Measurements from ENCODE around the gene PLCB2.
A peak's percentile ranks its signal among the peaks of the same experiment; 100 is the strongest.

The PLCB2 gene

GRCh38 chr15:40344217-40344616, 36.5 kb upstream of the PLCB2 start:
- DNase-seq (ENCODE audit: low read depth, low spot score): no peak
- no peak for TF ChIP-seq POLR2AphosphoS5 (IDR thresholded peaks at IDR 0.05; ENCODE audit: borderline replicate concordance, low read depth, low read length)
- no peak for TF ChIP-seq FOXP2 (optimal IDR thresholded peaks at IDR 0.05; ENCODE audit: control extremely low read depth, extremely low read length, insufficient read depth)
- no peak for TF ChIP-seq EZH2 (IDR thresholded peaks at IDR 0.05)
- H3K27ac ChIP-seq: no peak overlapping the region
- H3K9ac ChIP-seq (ENCODE audit: insufficient read length): no peak overlapping the region
- H3K36me3 ChIP-seq (ENCODE audit: insufficient read depth, low read length): no peaks in the 10 kb centered on the region
- H3K4me3 ChIP-seq: no peak overlapping the region
- H3K9me3 ChIP-seq (ENCODE audit: low read depth, low read length): no peaks in the 10 kb centered on the region

GRCh38 chr15:40343512-40343911, 35.8 kb upstream of the PLCB2 start:
- Histone ChIP-seq H3K36me3 (ENCODE audit: insufficient read depth, low read length) (no peaks in the 10 kb centered on the region), H3K4me3 (no peak overlapping the region), H3K9ac (ENCODE audit: insufficient read length) (peak overlapping the region; percentile 26), H3K9me3 (ENCODE audit: low read depth, low read length) (no peaks in the 10 kb centered on the region), H3K27ac (no peak overlapping the region)
- no peak for DNase-seq (ENCODE audit: low read depth, low spot score)
- TF ChIP-seq POLR2AphosphoS5 (IDR thresholded peaks at IDR 0.05; ENCODE audit: borderline replicate concordance, low read depth, low read length) (no peak), FOXP2 (optimal IDR thresholded peaks at IDR 0.05; ENCODE audit: control extremely low read depth, extremely low read length, insufficient read depth) (no peak), EZH2 (IDR thresholded peaks at IDR 0.05) (no peak)

- Histone ChIP-seq H3K9me3 (ENCODE audit: low read depth, low read length) (no peaks in the 10 kb centered on the region), H3K4me3 (no peak overlapping the region), H3K9ac (ENCODE audit: insufficient read length) (no peak overlapping the region), H3K36me3 (ENCODE audit: insufficient read depth, low read length) (no peaks in the 10 kb centered on the region), H3K27ac (peak overlapping the region; percentile 68)
- TF ChIP-seq EZH2 (IDR thresholded peaks at IDR 0.05) (no peak), POLR2AphosphoS5 (IDR thresholded peaks at IDR 0.05; ENCODE audit: borderline replicate concordance, low read depth, low read length) (no peak), FOXP2 (optimal IDR thresholded peaks at IDR 0.05; ENCODE audit: control extremely low read depth, extremely low read length, insufficient read depth) (no peak)
- no peak for DNase-seq (ENCODE audit: low read depth, low spot score)
Observed at GRCh38 chr15:40342416-40343320, 34.9 kb upstream of the PLCB2 start.

- peak within 1 kb of the TSS; percentile 95 for H3K27ac ChIP-seq
- no peak for DNase-seq (ENCODE audit: low read depth, low spot score)
- H3K9ac ChIP-seq (ENCODE audit: insufficient read length): peak within 1 kb of the TSS; percentile 81
Observed at GRCh38 chr15:40340740-40341400, 33.1 kb upstream of the PLCB2 start, which contains the start of gene CCDC9B. Gene CCDC9B (minus strand): TSS chr15:40340939. CDS start chr15:40340819, 120 bp downstream.

GRCh38 chr15:40340038-40340739, 32.5 kb upstream of the PLCB2 start:
- Histone ChIP-seq H3K9ac (ENCODE audit: insufficient read length) (peak overlapping the region; percentile 81), H3K36me3 (ENCODE audit: insufficient read depth, low read length) (no peaks in the 10 kb centered on the region), H3K4me3 (peak overlapping the region; percentile 72), H3K27ac (peak overlapping the region; percentile 95), H3K9me3 (ENCODE audit: low read depth, low read length) (no peaks in the 10 kb centered on the region)
- TF ChIP-seq FOXP2 (optimal IDR thresholded peaks at IDR 0.05; ENCODE audit: control extremely low read depth, extremely low read length, insufficient read depth): no peak
- TF ChIP-seq POLR2AphosphoS5 (IDR thresholded peaks at IDR 0.05; ENCODE audit: borderline replicate concordance, low read depth, low read length): no peak
- no peak for DNase-seq (ENCODE audit: low read depth, low spot score)

More at GRCh38 chr15:40340740-40341400, 33.1 kb upstream of the PLCB2 start, which contains the start of gene CCDC9B:
- no peaks in the 10 kb centered on the region for H3K36me3 ChIP-seq (ENCODE audit: insufficient read depth, low read length)
- peak; percentile 44; the same call in 1 of the 2 replicates for TF ChIP-seq POLR2AphosphoS5 (IDR thresholded peaks at IDR 0.05; ENCODE audit: borderline replicate concordance, low read depth, low read length)
- no peak for TF ChIP-seq EZH2 (IDR thresholded peaks at IDR 0.05)
- H3K9me3 ChIP-seq (ENCODE audit: low read depth, low read length): no peaks in the 10 kb centered on the region
- peak within 1 kb of the TSS; percentile 72 for H3K4me3 ChIP-seq

GRCh38 chr15:40339621-40339945, 31.8 kb upstream of the PLCB2 start:
- Histone ChIP-seq H3K9ac (ENCODE audit: insufficient read length) (peak overlapping the region; percentile 81), H3K9me3 (ENCODE audit: low read depth, low read length) (no peaks in the 10 kb centered on the region), H3K27ac (peak overlapping the region; percentile 95), H3K36me3 (ENCODE audit: insufficient read depth, low read length) (no peaks in the 10 kb centered on the region), H3K4me3 (peak overlapping the region; percentile 72)
- no peak for TF ChIP-seq POLR2AphosphoS5 (IDR thresholded peaks at IDR 0.05; ENCODE audit: borderline replicate concordance, low read depth, low read length)
- no peak for TF ChIP-seq FOXP2 (optimal IDR thresholded peaks at IDR 0.05; ENCODE audit: control extremely low read depth, extremely low read length, insufficient read depth)
- TF ChIP-seq EZH2 (IDR thresholded peaks at IDR 0.05): no peak
- no peak for DNase-seq (ENCODE audit: low read depth, low spot score)

GRCh38 chr15:40338921-40339620, 31.3 kb upstream of the PLCB2 start:
- H3K36me3 ChIP-seq (ENCODE audit: insufficient read depth, low read length): no peaks in the 10 kb centered on the region
- no peaks in the 10 kb centered on the region for H3K9me3 ChIP-seq (ENCODE audit: low read depth, low read length)
- DNase-seq (ENCODE audit: low read depth, low spot score): no peak
- TF ChIP-seq EZH2 (IDR thresholded peaks at IDR 0.05) (no peak), POLR2AphosphoS5 (IDR thresholded peaks at IDR 0.05; ENCODE audit: borderline replicate concordance, low read depth, low read length) (no peak), FOXP2 (optimal IDR thresholded peaks at IDR 0.05; ENCODE audit: control extremely low read depth, extremely low read length, insufficient read depth) (no peak)
- H3K4me3 ChIP-seq: no peak overlapping the region
- peak overlapping the region; percentile 95; the same call in 1 of the 2 replicates for H3K27ac ChIP-seq
- H3K9ac ChIP-seq (ENCODE audit: insufficient read length): peak overlapping the region; percentile 81
